ENCODE measurements around the gene ZBTB17. TPM values are rescaled to one million over a fixed set of nuclear protein-coding genes. Genes with fewer than 3 reads are reported as not detected.

The ZBTB17 gene
- total RNA-seq, 1 donor from 2014 or later = 37.7 TPM

DNA sequence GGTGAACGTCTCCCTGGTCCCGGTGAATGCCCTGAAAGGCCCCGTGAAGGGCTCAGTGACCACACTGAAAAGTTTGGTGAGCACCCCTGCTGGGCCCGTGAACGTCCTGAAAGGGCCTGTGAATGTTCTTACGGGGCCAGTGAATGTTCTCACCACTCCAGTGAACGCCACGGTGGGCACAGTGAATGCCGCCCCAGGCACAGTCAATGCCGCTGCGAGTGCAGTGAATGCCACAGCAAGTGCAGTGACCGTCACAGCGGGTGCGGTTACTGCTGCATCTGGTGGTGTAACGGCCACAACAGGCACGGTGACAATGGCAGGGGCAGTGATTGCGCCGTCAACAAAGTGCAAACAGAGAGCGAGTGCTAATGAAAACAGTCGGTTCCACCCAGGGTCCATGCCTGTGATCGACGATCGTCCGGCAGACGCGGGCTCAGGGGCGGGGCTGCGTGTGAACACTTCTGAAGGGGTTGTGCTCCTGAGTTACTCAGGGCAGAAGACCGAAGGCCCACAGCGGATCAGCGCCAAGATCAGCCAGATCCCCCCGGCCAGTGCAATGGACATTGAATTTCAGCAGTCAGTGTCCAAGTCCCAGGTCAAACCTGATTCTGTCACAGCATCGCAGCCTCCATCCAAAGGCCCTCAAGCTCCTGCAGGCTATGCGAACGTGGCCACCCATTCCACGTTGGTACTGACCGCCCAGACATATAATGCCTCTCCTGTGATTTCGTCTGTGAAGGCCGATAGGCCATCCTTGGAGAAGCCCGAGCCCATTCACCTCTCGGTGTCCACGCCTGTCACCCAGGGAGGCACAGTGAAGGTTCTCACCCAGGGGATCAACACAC is 41.5 kb downstream of the ZBTB17 start:
- no peak overlapping the region for H3K4me3 ChIP-seq
- H3K27ac ChIP-seq = no peak overlapping the region
- TF ChIP-seq, protein P1, sequence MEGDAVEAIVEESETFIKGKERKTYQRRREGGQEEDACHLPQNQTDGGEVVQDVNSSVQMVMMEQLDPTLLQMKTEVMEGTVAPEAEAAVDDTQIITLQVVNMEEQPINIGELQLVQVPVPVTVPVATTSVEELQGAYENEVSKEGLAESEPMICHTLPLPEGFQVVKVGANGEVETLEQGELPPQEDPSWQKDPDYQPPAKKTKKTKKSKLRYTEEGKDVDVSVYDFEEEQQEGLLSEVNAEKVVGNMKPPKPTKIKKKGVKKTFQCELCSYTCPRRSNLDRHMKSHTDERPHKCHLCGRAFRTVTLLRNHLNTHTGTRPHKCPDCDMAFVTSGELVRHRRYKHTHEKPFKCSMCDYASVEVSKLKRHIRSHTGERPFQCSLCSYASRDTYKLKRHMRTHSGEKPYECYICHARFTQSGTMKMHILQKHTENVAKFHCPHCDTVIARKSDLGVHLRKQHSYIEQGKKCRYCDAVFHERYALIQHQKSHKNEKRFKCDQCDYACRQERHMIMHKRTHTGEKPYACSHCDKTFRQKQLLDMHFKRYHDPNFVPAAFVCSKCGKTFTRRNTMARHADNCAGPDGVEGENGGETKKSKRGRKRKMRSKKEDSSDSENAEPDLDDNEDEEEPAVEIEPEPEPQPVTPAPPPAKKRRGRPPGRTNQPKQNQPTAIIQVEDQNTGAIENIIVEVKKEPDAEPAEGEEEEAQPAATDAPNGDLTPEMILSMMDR (IDR thresholded peaks at IDR 0.05) = no peak
- intact Hi-C loops (cut with DNase I) = no loop called here
- H3K27me3 ChIP-seq (ENCODE audit: low read depth) = no peaks in the 10 kb centered on the region
- no peaks in the 10 kb centered on the region for H3K9me3 ChIP-seq
- no peak for DNase-seq
- ATAC-seq = no peak
- peaks cover 19% of the 10 kb centered on the region for H3K4me1 ChIP-seq
- H3K36me3 ChIP-seq = peaks cover 100% of the 10 kb centered on the region

DNA sequence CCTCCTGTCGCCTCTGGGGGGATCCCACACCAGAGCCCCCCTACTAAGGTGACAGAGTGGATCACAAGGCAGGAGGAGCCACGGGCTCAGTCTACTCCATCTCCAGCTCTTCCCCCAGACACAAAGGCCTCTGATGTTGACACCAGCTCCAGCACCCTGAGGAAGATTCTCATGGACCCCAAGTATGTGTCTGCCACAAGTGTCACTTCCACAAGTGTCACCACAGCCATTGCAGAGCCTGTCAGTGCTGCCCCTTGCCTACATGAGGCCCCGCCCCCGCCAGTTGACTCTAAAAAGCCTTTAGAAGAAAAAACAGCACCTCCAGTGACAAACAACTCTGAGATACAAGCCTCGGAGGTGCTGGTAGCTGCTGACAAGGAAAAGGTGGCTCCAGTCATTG is 42.2 kb downstream of the ZBTB17 start:
- Histone ChIP-seq H3K27ac (no peak overlapping the region), H3K27me3 (ENCODE audit: low read depth) (no peaks in the 10 kb centered on the region), H3K9me3 (no peaks in the 10 kb centered on the region), H3K4me1 (peaks cover 11% of the 10 kb centered on the region), H3K36me3 (peaks cover 100% of the 10 kb centered on the region), H3K4me3 (no peak overlapping the region)
- TF ChIP-seq, protein P1 (IDR thresholded peaks at IDR 0.05) = no peak
- no peak for DNase-seq
- intact Hi-C loops (cut with DNase I) = no loop called here
- no peak for ATAC-seq

DNA sequence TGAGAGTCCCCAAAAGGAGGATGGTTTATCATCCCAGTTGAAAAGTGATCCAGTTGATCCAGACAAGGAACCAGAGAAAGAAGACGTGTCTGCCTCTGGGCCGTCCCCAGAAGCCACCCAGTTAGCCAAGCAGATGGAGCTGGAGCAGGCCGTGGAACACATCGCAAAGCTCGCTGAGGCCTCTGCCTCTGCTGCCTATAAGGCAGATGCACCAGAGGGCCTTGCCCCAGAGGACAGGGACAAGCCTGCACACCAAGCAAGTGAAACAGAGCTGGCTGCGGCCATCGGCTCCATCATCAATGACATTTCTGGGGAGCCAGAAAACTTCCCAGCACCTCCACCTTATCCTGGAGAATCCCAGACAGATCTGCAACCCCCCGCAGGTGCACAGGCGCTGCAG is 43.3 kb downstream of the ZBTB17 start:
- Histone ChIP-seq H3K4me3 (no peak overlapping the region), H3K27ac (no peak overlapping the region), H3K27me3 (ENCODE audit: low read depth) (no peaks in the 10 kb centered on the region), H3K4me1 (peaks cover under 1% of the 10 kb centered on the region), H3K36me3 (peaks cover 100% of the 10 kb centered on the region), H3K9me3 (no peaks in the 10 kb centered on the region)
- TF ChIP-seq, protein P1 (IDR thresholded peaks at IDR 0.05) = no peak
- DNase-seq = no peak
- intact Hi-C loops (cut with DNase I) = no loop called here
- ATAC-seq = no peak

DNA sequence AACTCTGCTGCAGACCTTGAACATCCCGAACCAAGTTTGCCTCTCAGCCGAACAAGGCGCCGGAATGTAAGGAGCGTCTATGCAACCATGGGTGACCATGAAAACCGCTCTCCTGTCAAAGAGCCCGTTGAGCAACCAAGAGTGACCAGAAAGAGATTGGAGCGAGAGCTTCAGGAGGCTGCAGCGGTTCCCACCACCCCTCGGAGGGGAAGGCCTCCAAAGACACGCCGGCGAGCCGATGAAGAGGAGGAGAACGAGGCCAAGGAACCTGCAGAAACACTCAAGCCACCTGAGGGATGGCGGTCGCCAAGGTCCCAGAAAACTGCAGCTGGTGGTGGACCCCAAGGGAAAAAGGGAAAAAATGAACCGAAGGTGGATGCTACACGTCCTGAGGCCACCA is 44.0 kb downstream of the ZBTB17 start:
- Histone ChIP-seq H3K27ac (no peak overlapping the region), H3K27me3 (ENCODE audit: low read depth) (no peaks in the 10 kb centered on the region), H3K4me3 (no peak overlapping the region), H3K9me3 (no peaks in the 10 kb centered on the region), H3K4me1 (no peaks in the 10 kb centered on the region), H3K36me3 (peaks cover 100% of the 10 kb centered on the region)
- ATAC-seq (no peak), DNase-seq (no peak)
- TF ChIP-seq, protein P1 (IDR thresholded peaks at IDR 0.05) = no peak
- intact Hi-C loops (cut with DNase I) = no loop called here

DNA sequence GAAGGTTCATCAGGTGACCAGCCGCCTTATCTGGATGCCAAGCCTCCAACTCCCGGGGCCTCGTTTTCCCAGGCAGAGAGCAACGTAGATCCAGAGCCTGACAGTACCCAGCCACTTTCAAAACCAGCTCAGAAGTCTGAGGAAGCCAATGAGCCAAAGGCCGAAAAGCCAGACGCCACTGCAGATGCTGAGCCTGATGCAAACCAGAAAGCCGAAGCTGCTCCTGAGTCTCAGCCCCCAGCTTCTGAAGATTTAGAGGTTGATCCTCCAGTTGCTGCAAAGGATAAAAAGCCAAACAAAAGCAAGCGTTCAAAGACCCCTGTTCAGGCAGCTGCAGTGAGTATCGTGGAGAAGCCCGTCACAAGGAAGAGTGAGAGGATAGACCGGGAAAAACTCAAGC is 44.5 kb downstream of the ZBTB17 start:
- Histone ChIP-seq H3K36me3 (peaks cover 98% of the 10 kb centered on the region), H3K4me1 (no peaks in the 10 kb centered on the region), H3K27ac (no peak overlapping the region), H3K27me3 (ENCODE audit: low read depth) (no peaks in the 10 kb centered on the region), H3K9me3 (no peaks in the 10 kb centered on the region), H3K4me3 (no peak overlapping the region)
- TF ChIP-seq, protein P1 (IDR thresholded peaks at IDR 0.05) = no peak
- DNase-seq (no peak), ATAC-seq (no peak)
- intact Hi-C loops (cut with DNase I) = no loop called here
